HCT116 (cell line): Measurements from ENCODE around the gene TIAM2. TPM values are rescaled to one million over a fixed set of nuclear protein-coding genes. Genes with fewer than 3 reads are reported as not detected.

Source experiments
- ATAC-seq: fragments of 200-7000 bp; cut with Tn5 transposase; 2 replicates; pipeline ENCODE4 v1.9.1; 2020; ENCODE audit warnings: mild to moderate bottlenecking, moderate library complexity
- BruUV-seq: library from RNA; stranded (reverse); fragments of 400-500 nt; replicated peaks from 2 replicates; lab custom pipeline; 2021; lab: Mats Ljungman, UMichigan
- CTCF ChIA-PET: fragments of 300-600 bp; sonication (Branson Sonifier 250); formaldehyde crosslinking; loops from one replicate; lab custom pipeline; 2021; ENCODE audit warnings: antibody characterized with exemption; lab: Charles Lee
- POLR2A ChIA-PET: fragments of 300-600, 350-600 bp; sonication (Branson Sonifier 250); formaldehyde crosslinking; loops from one replicate; lab custom pipeline; 2021; ENCODE audit warnings: antibody characterized with exemption; lab: Charles Lee
- RAD21 ChIA-PET, 2 experiments: fragments of 300-600 bp; sonication (Branson Sonifier 250); formaldehyde crosslinking; loops; one replicate each; lab custom pipeline; 2023; ENCODE audit warnings: low total read pairs in 2 of 2; ENCODE audit not compliant: uncharacterized antibody in 2 of 2, unreplicated experiment in 2 of 2, low non-redundant PET in 1 of 2; lab: Charles Lee
- DNase-seq: peaks from one replicate; pipeline ENCODE4 v3.0.0-alpha.2; 2010; ENCODE audit warnings: low read depth, low spot score
- H2AFZ ChIP-seq: fragments of 200-600 bp; shearing (Covaris generic), sonication (generic); 2 replicates; pipeline ENCODE4 v1.6.1; 2017; ENCODE audit warnings: low read depth, mixed run types, mixed read lengths, antibody characterized with exemption, low read length; ENCODE audit not compliant: poor library complexity, severe bottlenecking
- H3K27ac ChIP-seq: 2 replicates; pipeline ENCODE4 v1.5.1; 2012; ENCODE audit warnings: low read depth, low read length
- H3K27me3 ChIP-seq: fragments of 200-600 bp; sonication (generic); 2 replicates; pipeline ENCODE4 v1.6.1; 2016; ENCODE audit warnings: mixed run types, low read length, mixed read lengths; ENCODE audit not compliant: insufficient read depth
- H3K36me3 ChIP-seq, 2 experiments: fragments of 200-500 bp in 1 of 2; fragments of 200-600 bp in 1 of 2; sonication (Bioruptor generic) in 1 of 2; sonication (generic) in 1 of 2; 2 replicates each; pipeline versions ENCODE4 v1.5.1 to v1.6.1; 2014 to 2016; ENCODE audit warnings: low read length in 2 of 2, inconsistent platforms in 1 of 2, mixed read lengths in 1 of 2, mixed run types in 1 of 2; ENCODE audit not compliant: insufficient read depth in 2 of 2, control insufficient read depth in 1 of 2
- H3K4me1 ChIP-seq, 2 experiments: fragments of 200-600 bp in 1 of 2; sonication (generic) in 1 of 2; 2 replicates each; pipeline versions ENCODE4 v1.5.1 to v1.6.1; 2012 to 2017; ENCODE audit warnings: low read length in 2 of 2, inconsistent platforms in 1 of 2, mild to moderate bottlenecking in 1 of 2, mixed read lengths in 1 of 2, mixed run types in 1 of 2, moderate library complexity in 1 of 2; ENCODE audit not compliant: insufficient read depth in 2 of 2, control insufficient read depth in 1 of 2
- H3K4me2 ChIP-seq: fragments of 200-600 bp; sonication (generic); 2 replicates; pipeline ENCODE4 v1.6.1; 2017; ENCODE audit warnings: mixed run types, low read length, mixed read lengths
- H3K4me3 ChIP-seq, 2 experiments: fragments of 200-600 bp in 1 of 2; sonication (generic) in 1 of 2; replicated peaks in 1 of 2; 2 replicates each; pipeline ENCODE4 v1.5.1; 2011 to 2016; ENCODE audit warnings: low read length in 2 of 2, control low read depth in 1 of 2, low read depth in 1 of 2, mild to moderate bottlenecking in 1 of 2, mixed read lengths in 1 of 2, mixed run types in 1 of 2
- H3K79me2 ChIP-seq: fragments of 200-600 bp; sonication (generic); 2 replicates; pipeline ENCODE4 v1.6.1; 2017; ENCODE audit warnings: mild to moderate bottlenecking, mixed run types, low read length, moderate library complexity, mixed read lengths; ENCODE audit not compliant: insufficient read depth
- H3K9ac ChIP-seq: fragments of 200-600 bp; sonication (generic); 2 replicates; pipeline ENCODE4 v1.6.1; 2016; ENCODE audit warnings: low read length, mixed read lengths
- H3K9me2 ChIP-seq: fragments of 200-600 bp; sonication (generic), shearing (Covaris generic); 2 replicates; pipeline ENCODE4 v1.6.1; 2017; ENCODE audit warnings: mixed run types, mild to moderate bottlenecking, moderate library complexity; ENCODE audit not compliant: insufficient read depth
- H3K9me3 ChIP-seq, 2 experiments: fragments of 200-500 bp in 1 of 2; fragments of 200-600 bp in 1 of 2; sonication (Bioruptor generic) in 1 of 2; sonication (generic) in 1 of 2; 2 replicates each; pipeline ENCODE4 v1.6.1; 2014 to 2017; ENCODE audit warnings: low read length in 2 of 2, mixed read lengths in 2 of 2, inconsistent platforms in 1 of 2, low read depth in 1 of 2, mild to moderate bottlenecking in 1 of 2, mixed run types in 1 of 2, moderate library complexity in 1 of 2; ENCODE audit not compliant: control insufficient read depth in 1 of 2, insufficient read depth in 1 of 2
- H4K20me1 ChIP-seq: fragments of 200-600 bp; sonication (generic), shearing (Covaris generic); 2 replicates; pipeline ENCODE4 v1.6.1; 2017; ENCODE audit warnings: mixed run types, mild to moderate bottlenecking, moderate library complexity; ENCODE audit not compliant: insufficient read depth
- FOSL1 ChIP-seq: IDR thresholded peaks from 2 replicates; pipeline ENCODE4 v1.6.1; 2012; ENCODE audit warnings: low read depth
- RAD21 ChIP-seq: IDR thresholded peaks from 2 replicates; pipeline ENCODE4 v1.6.1; 2012; ENCODE audit warnings: low read depth, mild to moderate bottlenecking
- TCF7L2 ChIP-seq: IDR thresholded peaks from 2 replicates; pipeline ENCODE4 v1.7.0; 2011; ENCODE audit warnings: borderline replicate concordance, inconsistent platforms; ENCODE audit not compliant: insufficient read depth, insufficient read length; ENCODE audit errors: extremely low read depth
- intact Hi-C: fragments of 100-400 bp; cut with micrococcal nuclease; formaldehyde crosslinking; loops from 2 replicates; pipeline ENCODE4 v1.10.0; 2022
- total RNA-seq: library from RNA; stranded (reverse); gene quantifications from one replicate; pipeline ENCODE4 v1.2.1, GENCODE V29; 2021; ENCODE audit not compliant: unreplicated experiment
- TF ChIP-seq, protein P1 (sequence below): IDR thresholded peaks from 2 replicates; pipeline ENCODE4 v1.6.1; 2012
- TF ChIP-seq, protein P2 (sequence below): IDR thresholded peaks from 2 replicates; pipeline ENCODE4 v1.6.1; 2012; ENCODE audit warnings: low read depth
- TF ChIP-seq, protein P3 (sequence below): IDR thresholded peaks from 2 replicates; pipeline ENCODE4 v1.6.1; 2012

Gene TIAM2
- total RNA-seq, 1 experiment from 2014 or later, result 9.4 TPM

DNA sequence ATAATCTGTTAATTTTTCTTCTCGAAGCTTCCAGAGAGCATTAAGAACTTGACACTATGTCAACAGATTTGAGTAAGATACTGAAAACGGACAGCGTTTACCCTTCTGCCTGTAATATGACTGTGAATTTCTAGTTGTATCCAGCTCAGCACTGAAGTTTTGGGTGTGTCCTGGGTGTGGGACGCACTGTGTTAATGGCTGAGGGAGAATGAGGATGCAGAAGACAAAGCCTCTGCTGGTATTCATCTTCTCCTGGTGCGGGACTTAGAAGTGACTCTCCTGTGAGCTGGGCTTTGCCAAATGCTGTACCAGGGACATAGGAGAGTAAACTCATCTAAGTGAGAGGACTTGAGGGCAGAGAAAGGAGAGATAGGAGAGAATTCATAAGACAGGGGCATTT lies 178.4 kb downstream of the TIAM2 start:
- no peak for ATAC-seq
- no peaks in the 10 kb centered on the region for H3K36me3 ChIP-seq
- no peak for DNase-seq
- RAD21 ChIA-PET, result no interaction called here
- no peak for TF ChIP-seq FOSL1
- TF ChIP-seq, protein P1, sequence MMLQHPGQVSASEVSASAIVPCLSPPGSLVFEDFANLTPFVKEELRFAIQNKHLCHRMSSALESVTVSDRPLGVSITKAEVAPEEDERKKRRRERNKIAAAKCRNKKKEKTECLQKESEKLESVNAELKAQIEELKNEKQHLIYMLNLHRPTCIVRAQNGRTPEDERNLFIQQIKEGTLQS, result no peak
- TF ChIP-seq, protein P2, sequence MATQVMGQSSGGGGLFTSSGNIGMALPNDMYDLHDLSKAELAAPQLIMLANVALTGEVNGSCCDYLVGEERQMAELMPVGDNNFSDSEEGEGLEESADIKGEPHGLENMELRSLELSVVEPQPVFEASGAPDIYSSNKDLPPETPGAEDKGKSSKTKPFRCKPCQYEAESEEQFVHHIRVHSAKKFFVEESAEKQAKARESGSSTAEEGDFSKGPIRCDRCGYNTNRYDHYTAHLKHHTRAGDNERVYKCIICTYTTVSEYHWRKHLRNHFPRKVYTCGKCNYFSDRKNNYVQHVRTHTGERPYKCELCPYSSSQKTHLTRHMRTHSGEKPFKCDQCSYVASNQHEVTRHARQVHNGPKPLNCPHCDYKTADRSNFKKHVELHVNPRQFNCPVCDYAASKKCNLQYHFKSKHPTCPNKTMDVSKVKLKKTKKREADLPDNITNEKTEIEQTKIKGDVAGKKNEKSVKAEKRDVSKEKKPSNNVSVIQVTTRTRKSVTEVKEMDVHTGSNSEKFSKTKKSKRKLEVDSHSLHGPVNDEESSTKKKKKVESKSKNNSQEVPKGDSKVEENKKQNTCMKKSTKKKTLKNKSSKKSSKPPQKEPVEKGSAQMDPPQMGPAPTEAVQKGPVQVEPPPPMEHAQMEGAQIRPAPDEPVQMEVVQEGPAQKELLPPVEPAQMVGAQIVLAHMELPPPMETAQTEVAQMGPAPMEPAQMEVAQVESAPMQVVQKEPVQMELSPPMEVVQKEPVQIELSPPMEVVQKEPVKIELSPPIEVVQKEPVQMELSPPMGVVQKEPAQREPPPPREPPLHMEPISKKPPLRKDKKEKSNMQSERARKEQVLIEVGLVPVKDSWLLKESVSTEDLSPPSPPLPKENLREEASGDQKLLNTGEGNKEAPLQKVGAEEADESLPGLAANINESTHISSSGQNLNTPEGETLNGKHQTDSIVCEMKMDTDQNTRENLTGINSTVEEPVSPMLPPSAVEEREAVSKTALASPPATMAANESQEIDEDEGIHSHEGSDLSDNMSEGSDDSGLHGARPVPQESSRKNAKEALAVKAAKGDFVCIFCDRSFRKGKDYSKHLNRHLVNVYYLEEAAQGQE, result no peak
- TF ChIP-seq, protein P3, sequence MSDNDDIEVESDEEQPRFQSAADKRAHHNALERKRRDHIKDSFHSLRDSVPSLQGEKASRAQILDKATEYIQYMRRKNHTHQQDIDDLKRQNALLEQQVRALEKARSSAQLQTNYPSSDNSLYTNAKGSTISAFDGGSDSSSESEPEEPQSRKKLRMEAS, result no peak
- TF ChIP-seq TCF7L2, result no peak
- TF ChIP-seq RAD21, result no peak
- TF ChIP-seq, all 23 proteins: peak for 0
- Histone ChIP-seq H3K9me3 (no peaks in the 10 kb centered on the region), H4K20me1 (no peaks in the 10 kb centered on the region), H3K79me2 (no peaks in the 10 kb centered on the region), H3K4me1 (peaks cover 19 to 37% of the 10 kb centered on the region in 2 experiments), H3K9ac (no peak overlapping the region), H3K27me3 (no peaks in the 10 kb centered on the region), H3K4me2 (no peak overlapping the region), H2AFZ (no peak overlapping the region), H3K4me3 (no peak overlapping the region), H3K27ac (no peak overlapping the region), H3K9me2 (no peaks in the 10 kb centered on the region)
- CTCF ChIA-PET, result interaction anchor here (3.5 kb wide), 1 partner anchor 305 kb away, joined by 15 read pairs; no protein-coding TSS in a partner anchor
- POLR2A ChIA-PET, result no interaction called here
- intact Hi-C loops, result loop anchor here (5.0 kb wide), 1 partner anchor 1021 kb away; no protein-coding TSS in a partner anchor
- no TSS peak for BruUV-seq
